DOHH2 (cell line): Measurements from ENCODE around the gene ADGRG2.

Source experiments
- H3F3A ChIP-seq: fragments of 200-600 bp; sonication (generic), shearing (Covaris generic); 2 replicates; pipeline ENCODE4 v1.6.0; 2016; ENCODE audit warnings: antibody characterized with exemption, mild to moderate bottlenecking; ENCODE audit not compliant: control insufficient read depth, insufficient read depth
- H3K27ac ChIP-seq: fragments of 200-600 bp; sonication (generic); 2 replicates; pipeline ENCODE4 v1.5.1; 2014; ENCODE audit warnings: low read depth, mild to moderate bottlenecking, low read length, moderate library complexity
- H3K27me3 ChIP-seq: fragments of 200-600 bp; sonication (generic); 2 replicates; pipeline ENCODE4 v1.6.1; 2014; ENCODE audit warnings: mild to moderate bottlenecking, low read length, mixed read lengths; ENCODE audit not compliant: control insufficient read depth
- H3K36me3 ChIP-seq: fragments of 200-600 bp; sonication (generic); 2 replicates; pipeline ENCODE4 v1.6.1; 2014; ENCODE audit warnings: mild to moderate bottlenecking, low read length, moderate library complexity, mixed read lengths; ENCODE audit not compliant: control insufficient read depth
- H3K4me1 ChIP-seq: fragments of 200-600 bp; sonication (generic); 2 replicates; pipeline ENCODE4 v1.6.1; 2014; ENCODE audit warnings: mild to moderate bottlenecking, low read length, mixed read lengths; ENCODE audit not compliant: control insufficient read depth
- H3K4me2 ChIP-seq: fragments of 200-600 bp; sonication (generic); 2 replicates; pipeline ENCODE4 v1.6.0; 2014; ENCODE audit warnings: mild to moderate bottlenecking, low read length, moderate library complexity
- H3K4me3 ChIP-seq: fragments of 200-600 bp; sonication (generic); 2 replicates; pipeline ENCODE4 v1.5.1; 2014; ENCODE audit warnings: mild to moderate bottlenecking, low read length, mixed read lengths
- H3K79me2 ChIP-seq: fragments of 200-600 bp; sonication (generic); 2 replicates; pipeline ENCODE4 v1.6.1; 2014; ENCODE audit warnings: mild to moderate bottlenecking, low read length, mixed read lengths; ENCODE audit not compliant: control insufficient read depth
- H3K9me2 ChIP-seq: fragments of 200-600 bp; sonication (generic); replicated peaks from 2 replicates; pipeline ENCODE4 v1.6.1; 2014; ENCODE audit warnings: mild to moderate bottlenecking, low read length, mixed read lengths; ENCODE audit not compliant: control insufficient read depth
- H3K9me3 ChIP-seq: fragments of 200-600 bp; sonication (generic); 2 replicates; pipeline ENCODE4 v1.6.1; 2014; ENCODE audit warnings: antibody characterized with exemption, low read length, mixed read lengths; ENCODE audit not compliant: control insufficient read depth, insufficient read depth
- H4K20me1 ChIP-seq: fragments of 200-600 bp; sonication (generic); 2 replicates; pipeline ENCODE4 v1.6.0; 2014; ENCODE audit warnings: low read depth, mild to moderate bottlenecking, antibody characterized with exemption, low read length, moderate library complexity; ENCODE audit not compliant: control insufficient read depth, insufficient read depth
- EZH2phosphoT487 ChIP-seq: fragments of 200-600 bp; sonication (generic); IDR thresholded peaks from 2 replicates; pipeline ENCODE4 v1.6.1; 2017; ENCODE audit warnings: borderline replicate concordance, mild to moderate bottlenecking, antibody characterized with exemption, low read length, moderate library complexity, mixed read lengths
- TF ChIP-seq, protein P1 (sequence below): fragments of 200-600 bp; sonication (generic); IDR thresholded peaks from one replicate; pipeline ENCODE4 v1.5.1; 2014; ENCODE audit warnings: antibody characterized with exemption, mild to moderate bottlenecking, low read depth, low read length; ENCODE audit not compliant: poor library complexity, severe bottlenecking

ADGRG2 gene

GRCh38 chrX:19064175-19064574, 58.1 kb downstream of the ADGRG2 start:
- no peaks in the 10 kb centered on the region for H3K9me3 ChIP-seq
- no peak for TF ChIP-seq EZH2phosphoT487
- TF ChIP-seq, protein P1, sequence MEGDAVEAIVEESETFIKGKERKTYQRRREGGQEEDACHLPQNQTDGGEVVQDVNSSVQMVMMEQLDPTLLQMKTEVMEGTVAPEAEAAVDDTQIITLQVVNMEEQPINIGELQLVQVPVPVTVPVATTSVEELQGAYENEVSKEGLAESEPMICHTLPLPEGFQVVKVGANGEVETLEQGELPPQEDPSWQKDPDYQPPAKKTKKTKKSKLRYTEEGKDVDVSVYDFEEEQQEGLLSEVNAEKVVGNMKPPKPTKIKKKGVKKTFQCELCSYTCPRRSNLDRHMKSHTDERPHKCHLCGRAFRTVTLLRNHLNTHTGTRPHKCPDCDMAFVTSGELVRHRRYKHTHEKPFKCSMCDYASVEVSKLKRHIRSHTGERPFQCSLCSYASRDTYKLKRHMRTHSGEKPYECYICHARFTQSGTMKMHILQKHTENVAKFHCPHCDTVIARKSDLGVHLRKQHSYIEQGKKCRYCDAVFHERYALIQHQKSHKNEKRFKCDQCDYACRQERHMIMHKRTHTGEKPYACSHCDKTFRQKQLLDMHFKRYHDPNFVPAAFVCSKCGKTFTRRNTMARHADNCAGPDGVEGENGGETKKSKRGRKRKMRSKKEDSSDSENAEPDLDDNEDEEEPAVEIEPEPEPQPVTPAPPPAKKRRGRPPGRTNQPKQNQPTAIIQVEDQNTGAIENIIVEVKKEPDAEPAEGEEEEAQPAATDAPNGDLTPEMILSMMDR, result no peak
- no peaks in the 10 kb centered on the region for H3K4me1 ChIP-seq
- no peak overlapping the region for H3K4me3 ChIP-seq
- H3K27ac ChIP-seq, result no peak overlapping the region
- H3K4me2 ChIP-seq, result no peak overlapping the region
- no peaks in the 10 kb centered on the region for H3F3A ChIP-seq
- no peaks in the 10 kb centered on the region for H3K36me3 ChIP-seq
- H3K79me2 ChIP-seq, result no peaks in the 10 kb centered on the region
- H3K27me3 ChIP-seq, result no peaks in the 10 kb centered on the region
- H3K9me2 ChIP-seq, result no peaks in the 10 kb centered on the region
- no peaks in the 10 kb centered on the region for H4K20me1 ChIP-seq

GRCh38 chrX:19063030-19063429, 59.2 kb downstream of the ADGRG2 start:
- H3F3A ChIP-seq, result no peaks in the 10 kb centered on the region
- H3K27ac ChIP-seq, result no peak overlapping the region
- no peaks in the 10 kb centered on the region for H3K27me3 ChIP-seq
- no peaks in the 10 kb centered on the region for H4K20me1 ChIP-seq
- H3K4me2 ChIP-seq, result no peak overlapping the region
- no peak for TF ChIP-seq EZH2phosphoT487
- TF ChIP-seq, protein P1, result no peak
- H3K9me2 ChIP-seq, result no peaks in the 10 kb centered on the region
- H3K79me2 ChIP-seq, result no peaks in the 10 kb centered on the region
- H3K4me1 ChIP-seq, result no peaks in the 10 kb centered on the region
- no peak overlapping the region for H3K4me3 ChIP-seq
- no peaks in the 10 kb centered on the region for H3K36me3 ChIP-seq
- no peaks in the 10 kb centered on the region for H3K9me3 ChIP-seq

DNA sequence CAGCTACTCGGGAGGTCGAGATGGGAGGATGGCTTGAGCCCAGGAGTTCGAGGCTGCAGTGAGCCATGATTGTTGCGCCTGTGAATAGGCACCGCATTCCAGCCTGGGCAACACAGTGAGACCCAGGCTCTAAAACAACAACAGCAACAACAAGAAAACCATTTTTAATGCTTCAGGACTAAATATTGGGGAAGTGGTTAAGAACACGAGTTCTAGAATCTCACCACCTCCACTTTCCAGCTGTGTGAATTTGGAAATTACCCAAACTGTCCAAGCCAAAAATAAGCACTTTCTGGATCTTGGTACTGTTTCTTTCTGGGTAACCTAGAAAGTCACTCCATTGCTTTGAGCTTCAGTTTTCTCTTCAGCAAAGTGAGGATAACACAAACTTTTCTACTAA, 63.2 kb downstream of the ADGRG2 start:
- Histone ChIP-seq H3K4me2 (no peak overlapping the region), H3K27me3 (no peaks in the 10 kb centered on the region), H3K4me3 (no peak overlapping the region), H3F3A (no peaks in the 10 kb centered on the region), H3K9me3 (no peaks in the 10 kb centered on the region), H3K79me2 (no peaks in the 10 kb centered on the region), H4K20me1 (no peaks in the 10 kb centered on the region), H3K36me3 (no peaks in the 10 kb centered on the region), H3K27ac (no peak overlapping the region), H3K4me1 (no peaks in the 10 kb centered on the region), H3K9me2 (no peaks in the 10 kb centered on the region)
- TF ChIP-seq, protein P1, result no peak
- no peak for TF ChIP-seq EZH2phosphoT487

DNA sequence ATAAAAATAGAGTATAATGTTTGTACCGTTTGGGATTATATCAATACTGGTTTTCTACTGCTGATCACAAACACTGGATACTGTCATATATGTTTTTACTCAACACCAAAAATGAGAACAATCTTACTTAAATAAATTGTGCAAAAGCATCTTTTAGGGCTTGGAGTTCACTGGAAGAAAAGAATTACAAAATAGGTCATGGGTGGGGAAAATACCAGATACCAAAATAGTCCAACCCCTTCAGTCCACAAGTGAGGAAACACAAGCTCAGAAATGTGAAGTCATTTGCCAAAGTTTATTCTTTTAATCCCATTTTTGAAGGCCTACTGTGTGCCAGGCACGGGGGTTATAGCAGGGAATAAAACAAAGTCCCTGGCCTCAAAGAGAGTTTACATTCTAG, 64.4 kb downstream of the ADGRG2 start:
- no peaks in the 10 kb centered on the region for H3K4me1 ChIP-seq
- no peak overlapping the region for H3K4me3 ChIP-seq
- H3K36me3 ChIP-seq, result no peaks in the 10 kb centered on the region
- no peaks in the 10 kb centered on the region for H3K9me3 ChIP-seq
- no peak overlapping the region for H3K27ac ChIP-seq
- H3K9me2 ChIP-seq, result no peaks in the 10 kb centered on the region
- H3K79me2 ChIP-seq, result no peaks in the 10 kb centered on the region
- TF ChIP-seq, protein P1, result no peak
- TF ChIP-seq EZH2phosphoT487, result no peak
- no peak overlapping the region for H3K4me2 ChIP-seq
- H3K27me3 ChIP-seq, result no peaks in the 10 kb centered on the region
- H3F3A ChIP-seq, result no peaks in the 10 kb centered on the region
- no peaks in the 10 kb centered on the region for H4K20me1 ChIP-seq
